Erythroblast (primary cell): ENCODE results near the gene PRG3.

ENCODE experiments used
- GATA1 ChIP-seq: IDR thresholded peaks from 2 replicates; pipeline ENCODE4 v1.6.1; 2011; ENCODE audit warnings: low read depth, mild to moderate bottlenecking, control low read depth, low read length, moderate library complexity
- POLR2A ChIP-seq: IDR thresholded peaks from 2 replicates; pipeline ENCODE4 v1.6.1; 2011; ENCODE audit warnings: mild to moderate bottlenecking, low read length

- TF ChIP-seq POLR2A (no peak), GATA1 (no peak)
Measured at GRCh38 chr11:57407010-57407920, 26.3 kb upstream of the PRG3 start.
